Dermis microvascular lymphatic vessel endothelial cell (primary cell): ENCODE results near the gene ERC2. TPM values are rescaled to one million over a fixed set of nuclear protein-coding genes. Genes with fewer than 3 reads are reported as not detected.
"Not testable (repeated sequence)": the region's sequence is repeated elsewhere in the genome, so short reads cannot be mapped to it uniquely, and the experiment has no call there.

Source experiments
- DNase-seq, 2 donors: peaks; one replicate each; pipeline versions ENCODE4 v3.0.0 to v3.0.0-alpha.2; 2010; ENCODE audit warnings: low read depth in 2 of 2
- total RNA-seq: library from RNA; depleted of rRNA; stranded (reverse); fragments of >200 nt; gene quantifications from 2 replicates; pipeline ENCODE4 v1.2.1, GENCODE V29; 2014

The ERC2 gene
- total RNA-seq, 1 donor from 2014 or later = 1.5 TPM

GRCh38 chr3:56076746-56077145 lies 391.5 kb downstream of the ERC2 start:
- no peak for DNase-seq

GRCh38 chr3:56075089-56075488 lies 393.2 kb downstream of the ERC2 start:
- no peak for DNase-seq

- no peak for DNase-seq
Measured at GRCh38 chr3:56069766-56070165, 398.5 kb downstream of the ERC2 start.

GRCh38 chr3:56066405-56066804 lies 401.9 kb downstream of the ERC2 start:
- DNase-seq = not testable (repeated sequence)

- DNase-seq = no peak
Measured at GRCh38 chr3:56064684-56065083, 403.6 kb downstream of the ERC2 start.

- DNase-seq = no peak
Measured at GRCh38 chr3:56061279-56061626, 407.0 kb downstream of the ERC2 start.

- no peak for DNase-seq
Measured at GRCh38 chr3:56060521-56061278, 407.6 kb downstream of the ERC2 start.

GRCh38 chr3:56059731-56060130 lies 408.5 kb downstream of the ERC2 start:
- DNase-seq = no peak

- DNase-seq = no peak
Measured at GRCh38 chr3:56055951-56056350, 412.3 kb downstream of the ERC2 start.

GRCh38 chr3:56055546-56055945 lies 412.7 kb downstream of the ERC2 start:
- no peak for DNase-seq

GRCh38 chr3:56054844-56055243 lies 413.4 kb downstream of the ERC2 start:
- no peak for DNase-seq

GRCh38 chr3:56053727-56054126 lies 414.5 kb downstream of the ERC2 start:
- DNase-seq = no peak

- no peak for DNase-seq
Measured at GRCh38 chr3:56052188-56052587, 416.1 kb downstream of the ERC2 start.

GRCh38 chr3:56051052-56051451 lies 417.2 kb downstream of the ERC2 start:
- DNase-seq = no peak

GRCh38 chr3:56048946-56049345 lies 419.3 kb downstream of the ERC2 start:
- DNase-seq = no peak

- no peak for DNase-seq
Measured at GRCh38 chr3:56048331-56048730, 419.9 kb downstream of the ERC2 start.

- DNase-seq = peak; percentile 0 to 1
Measured at GRCh38 chr3:56042326-56042951, 425.8 kb downstream of the ERC2 start.

GRCh38 chr3:56025326-56025725 lies 442.9 kb downstream of the ERC2 start:
- DNase-seq = no peak

- no peak for DNase-seq
Measured at GRCh38 chr3:56023546-56023945, 444.7 kb downstream of the ERC2 start.

GRCh38 chr3:56022619-56023018 lies 445.6 kb downstream of the ERC2 start:
- no peak for DNase-seq

- no peak for DNase-seq
Measured at GRCh38 chr3:56019490-56020146, 448.6 kb downstream of the ERC2 start.

- DNase-seq = not testable (repeated sequence)
Measured at GRCh38 chr3:56015374-56015773, 452.9 kb downstream of the ERC2 start.

GRCh38 chr3:56012721-56013120 lies 455.5 kb downstream of the ERC2 start:
- no peak for DNase-seq
